ENCODE measurements around the gene GTF3C4. TPM values are rescaled to one million over a fixed set of nuclear protein-coding genes. Genes with fewer than 3 reads are reported as not detected.

The GTF3C4 gene
- total and polyA plus RNA-seq, 2 experiments from 2014 or later: 9.5 to 39.6 TPM

- no peak overlapping the region for H3K4me3 ChIP-seq
- peaks cover 16% of the 10 kb centered on the region; the same call in 1 of the 2 replicates for H3K36me3 ChIP-seq (ENCODE audit: insufficient read depth)
- ATAC-seq: no peak
- H3K27me3 ChIP-seq (ENCODE audit: insufficient read depth): no peaks in the 10 kb centered on the region
- Mint-ChIP-seq H3K4me3 (no peak overlapping the region), H3K27me3 (ENCODE audit: insufficient read depth, low read depth, poor library complexity) (peaks cover 2% of the 10 kb centered on the region), H3K27ac (no peak overlapping the region), H3K9me3 (no peaks in the 10 kb centered on the region), H3K4me1 (peaks cover 18% of the 10 kb centered on the region), H3K36me3 (ENCODE audit: low read depth) (peaks cover 41% of the 10 kb centered on the region)
- H3K4me1 ChIP-seq (ENCODE audit: insufficient read depth): peaks cover 10% of the 10 kb centered on the region
- no peaks in the 10 kb centered on the region for H3K79me2 ChIP-seq (replicated peaks; ENCODE audit: insufficient read depth)
- TF ChIP-seq EZH2phosphoT487 (IDR thresholded peaks at IDR 0.05; ENCODE audit: unreplicated experiment) (no peak), ZNF331 (CRISPR knock-in tag; IDR thresholded peaks at IDR 0.05; ENCODE audit: low read depth) (no peak), STAT1 (IDR thresholded peaks at IDR 0.05; ENCODE audit: unreplicated experiment) (no peak), NANOG (IDR thresholded peaks at IDR 0.05; ENCODE audit: borderline replicate concordance) (no peak), POLR2AphosphoS5 (IDR thresholded peaks at IDR 0.05; ENCODE audit: low read depth) (no peak), EZH2 (IDR thresholded peaks at IDR 0.05; ENCODE audit: low read depth, unreplicated experiment) (no peak), ZNF114 (CRISPR knock-in tag; IDR thresholded peaks at IDR 0.05) (no peak), JUNB (IDR thresholded peaks at IDR 0.05; ENCODE audit: unreplicated experiment) (no peak), CTCF (conservative IDR thresholded peaks at IDR 0.05; ENCODE audit: low read depth in 2 of 2) (no peak), CREB1 (CRISPR knock-in tag; IDR thresholded peaks at IDR 0.05; ENCODE audit: low read depth) (no peak)
- TF ChIP-seq, protein P1, sequence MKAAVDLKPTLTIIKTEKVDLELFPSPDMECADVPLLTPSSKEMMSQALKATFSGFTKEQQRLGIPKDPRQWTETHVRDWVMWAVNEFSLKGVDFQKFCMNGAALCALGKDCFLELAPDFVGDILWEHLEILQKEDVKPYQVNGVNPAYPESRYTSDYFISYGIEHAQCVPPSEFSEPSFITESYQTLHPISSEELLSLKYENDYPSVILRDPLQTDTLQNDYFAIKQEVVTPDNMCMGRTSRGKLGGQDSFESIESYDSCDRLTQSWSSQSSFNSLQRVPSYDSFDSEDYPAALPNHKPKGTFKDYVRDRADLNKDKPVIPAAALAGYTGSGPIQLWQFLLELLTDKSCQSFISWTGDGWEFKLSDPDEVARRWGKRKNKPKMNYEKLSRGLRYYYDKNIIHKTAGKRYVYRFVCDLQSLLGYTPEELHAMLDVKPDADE (IDR thresholded peaks at IDR 0.05): no peak
- TF ChIP-seq, protein P2, sequence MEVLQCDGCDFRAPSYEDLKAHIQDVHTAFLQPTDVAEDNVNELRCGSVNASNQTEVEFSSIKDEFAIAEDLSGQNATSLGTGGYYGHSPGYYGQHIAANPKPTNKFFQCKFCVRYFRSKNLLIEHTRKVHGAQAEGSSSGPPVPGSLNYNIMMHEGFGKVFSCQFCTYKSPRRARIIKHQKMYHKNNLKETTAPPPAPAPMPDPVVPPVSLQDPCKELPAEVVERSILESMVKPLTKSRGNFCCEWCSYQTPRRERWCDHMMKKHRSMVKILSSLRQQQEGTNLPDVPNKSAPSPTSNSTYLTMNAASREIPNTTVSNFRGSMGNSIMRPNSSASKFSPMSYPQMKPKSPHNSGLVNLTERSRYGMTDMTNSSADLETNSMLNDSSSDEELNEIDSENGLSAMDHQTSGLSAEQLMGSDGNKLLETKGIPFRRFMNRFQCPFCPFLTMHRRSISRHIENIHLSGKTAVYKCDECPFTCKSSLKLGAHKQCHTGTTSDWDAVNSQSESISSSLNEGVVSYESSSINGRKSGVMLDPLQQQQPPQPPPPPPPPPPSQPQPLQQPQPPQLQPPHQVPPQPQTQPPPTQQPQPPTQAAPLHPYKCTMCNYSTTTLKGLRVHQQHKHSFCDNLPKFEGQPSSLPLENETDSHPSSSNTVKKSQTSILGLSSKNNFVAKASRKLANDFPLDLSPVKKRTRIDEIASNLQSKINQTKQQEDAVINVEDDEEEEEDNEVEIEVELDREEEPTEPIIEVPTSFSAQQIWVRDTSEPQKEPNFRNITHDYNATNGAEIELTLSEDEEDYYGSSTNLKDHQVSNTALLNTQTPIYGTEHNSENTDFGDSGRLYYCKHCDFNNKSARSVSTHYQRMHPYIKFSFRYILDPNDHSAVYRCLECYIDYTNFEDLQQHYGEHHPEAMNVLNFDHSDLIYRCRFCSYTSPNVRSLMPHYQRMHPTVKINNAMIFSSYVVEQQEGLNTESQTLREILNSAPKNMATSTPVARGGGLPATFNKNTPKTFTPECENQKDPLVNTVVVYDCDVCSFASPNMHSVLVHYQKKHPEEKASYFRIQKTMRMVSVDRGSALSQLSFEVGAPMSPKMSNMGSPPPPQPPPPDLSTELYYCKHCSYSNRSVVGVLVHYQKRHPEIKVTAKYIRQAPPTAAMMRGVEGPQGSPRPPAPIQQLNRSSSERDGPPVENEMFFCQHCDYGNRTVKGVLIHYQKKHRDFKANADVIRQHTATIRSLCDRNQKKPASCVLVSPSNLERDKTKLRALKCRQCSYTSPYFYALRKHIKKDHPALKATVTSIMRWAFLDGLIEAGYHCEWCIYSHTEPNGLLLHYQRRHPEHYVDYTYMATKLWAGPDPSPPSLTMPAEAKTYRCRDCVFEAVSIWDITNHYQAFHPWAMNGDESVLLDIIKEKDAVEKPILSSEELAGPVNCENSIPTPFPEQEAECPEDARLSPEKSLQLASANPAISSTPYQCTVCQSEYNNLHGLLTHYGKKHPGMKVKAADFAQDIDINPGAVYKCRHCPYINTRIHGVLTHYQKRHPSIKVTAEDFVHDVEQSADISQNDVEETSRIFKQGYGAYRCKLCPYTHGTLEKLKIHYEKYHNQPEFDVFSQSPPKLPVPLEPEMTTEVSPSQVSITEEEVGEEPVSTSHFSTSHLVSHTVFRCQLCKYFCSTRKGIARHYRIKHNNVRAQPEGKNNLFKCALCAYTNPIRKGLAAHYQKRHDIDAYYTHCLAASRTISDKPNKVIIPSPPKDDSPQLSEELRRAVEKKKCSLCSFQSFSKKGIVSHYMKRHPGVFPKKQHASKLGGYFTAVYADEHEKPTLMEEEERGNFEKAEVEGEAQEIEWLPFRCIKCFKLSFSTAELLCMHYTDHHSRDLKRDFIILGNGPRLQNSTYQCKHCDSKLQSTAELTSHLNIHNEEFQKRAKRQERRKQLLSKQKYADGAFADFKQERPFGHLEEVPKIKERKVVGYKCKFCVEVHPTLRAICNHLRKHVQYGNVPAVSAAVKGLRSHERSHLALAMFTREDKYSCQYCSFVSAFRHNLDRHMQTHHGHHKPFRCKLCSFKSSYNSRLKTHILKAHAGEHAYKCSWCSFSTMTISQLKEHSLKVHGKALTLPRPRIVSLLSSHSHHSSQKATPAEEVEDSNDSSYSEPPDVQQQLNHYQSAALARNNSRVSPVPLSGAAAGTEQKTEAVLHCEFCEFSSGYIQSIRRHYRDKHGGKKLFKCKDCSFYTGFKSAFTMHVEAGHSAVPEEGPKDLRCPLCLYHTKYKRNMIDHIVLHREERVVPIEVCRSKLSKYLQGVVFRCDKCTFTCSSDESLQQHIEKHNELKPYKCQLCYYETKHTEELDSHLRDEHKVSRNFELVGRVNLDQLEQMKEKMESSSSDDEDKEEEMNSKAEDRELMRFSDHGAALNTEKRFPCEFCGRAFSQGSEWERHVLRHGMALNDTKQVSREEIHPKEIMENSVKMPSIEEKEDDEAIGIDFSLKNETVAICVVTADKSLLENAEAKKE (CRISPR knock-in tag; IDR thresholded peaks at IDR 0.05): no peak
- TF ChIP-seq, protein P3, sequence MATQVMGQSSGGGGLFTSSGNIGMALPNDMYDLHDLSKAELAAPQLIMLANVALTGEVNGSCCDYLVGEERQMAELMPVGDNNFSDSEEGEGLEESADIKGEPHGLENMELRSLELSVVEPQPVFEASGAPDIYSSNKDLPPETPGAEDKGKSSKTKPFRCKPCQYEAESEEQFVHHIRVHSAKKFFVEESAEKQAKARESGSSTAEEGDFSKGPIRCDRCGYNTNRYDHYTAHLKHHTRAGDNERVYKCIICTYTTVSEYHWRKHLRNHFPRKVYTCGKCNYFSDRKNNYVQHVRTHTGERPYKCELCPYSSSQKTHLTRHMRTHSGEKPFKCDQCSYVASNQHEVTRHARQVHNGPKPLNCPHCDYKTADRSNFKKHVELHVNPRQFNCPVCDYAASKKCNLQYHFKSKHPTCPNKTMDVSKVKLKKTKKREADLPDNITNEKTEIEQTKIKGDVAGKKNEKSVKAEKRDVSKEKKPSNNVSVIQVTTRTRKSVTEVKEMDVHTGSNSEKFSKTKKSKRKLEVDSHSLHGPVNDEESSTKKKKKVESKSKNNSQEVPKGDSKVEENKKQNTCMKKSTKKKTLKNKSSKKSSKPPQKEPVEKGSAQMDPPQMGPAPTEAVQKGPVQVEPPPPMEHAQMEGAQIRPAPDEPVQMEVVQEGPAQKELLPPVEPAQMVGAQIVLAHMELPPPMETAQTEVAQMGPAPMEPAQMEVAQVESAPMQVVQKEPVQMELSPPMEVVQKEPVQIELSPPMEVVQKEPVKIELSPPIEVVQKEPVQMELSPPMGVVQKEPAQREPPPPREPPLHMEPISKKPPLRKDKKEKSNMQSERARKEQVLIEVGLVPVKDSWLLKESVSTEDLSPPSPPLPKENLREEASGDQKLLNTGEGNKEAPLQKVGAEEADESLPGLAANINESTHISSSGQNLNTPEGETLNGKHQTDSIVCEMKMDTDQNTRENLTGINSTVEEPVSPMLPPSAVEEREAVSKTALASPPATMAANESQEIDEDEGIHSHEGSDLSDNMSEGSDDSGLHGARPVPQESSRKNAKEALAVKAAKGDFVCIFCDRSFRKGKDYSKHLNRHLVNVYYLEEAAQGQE (IDR thresholded peaks at IDR 0.05; ENCODE audit: unreplicated experiment): no peak
- no peak overlapping the region for H3K27ac ChIP-seq (ENCODE audit: low read depth)
- no peaks in the 10 kb centered on the region for H3F3A ChIP-seq (replicated peaks; ENCODE audit: low read depth)
- no peak overlapping the region for H2AFZ ChIP-seq
- no peaks in the 10 kb centered on the region for H3K9me2 ChIP-seq (ENCODE audit: insufficient read depth)
- DNase-seq (ENCODE audit: low spot score): no peak
- peaks cover 4% of the 10 kb centered on the region; the same call in 1 of the 2 replicates for H4K20me1 ChIP-seq (replicated peaks; ENCODE audit: insufficient read depth)
- no peak overlapping the region for H3K4me2 ChIP-seq
Measured at GRCh38 chr9:132631685-132632084, 38.6 kb upstream of the GTF3C4 start.

Data from GM23338 (cell line).